HCEC 1CT (cell line): ENCODE data around the gene DHCR7.

Experiments used
- DNase-seq: peaks from one replicate; pipeline ENCODE4 v3.0.0-alpha.2; 2017

DHCR7 gene

DNA sequence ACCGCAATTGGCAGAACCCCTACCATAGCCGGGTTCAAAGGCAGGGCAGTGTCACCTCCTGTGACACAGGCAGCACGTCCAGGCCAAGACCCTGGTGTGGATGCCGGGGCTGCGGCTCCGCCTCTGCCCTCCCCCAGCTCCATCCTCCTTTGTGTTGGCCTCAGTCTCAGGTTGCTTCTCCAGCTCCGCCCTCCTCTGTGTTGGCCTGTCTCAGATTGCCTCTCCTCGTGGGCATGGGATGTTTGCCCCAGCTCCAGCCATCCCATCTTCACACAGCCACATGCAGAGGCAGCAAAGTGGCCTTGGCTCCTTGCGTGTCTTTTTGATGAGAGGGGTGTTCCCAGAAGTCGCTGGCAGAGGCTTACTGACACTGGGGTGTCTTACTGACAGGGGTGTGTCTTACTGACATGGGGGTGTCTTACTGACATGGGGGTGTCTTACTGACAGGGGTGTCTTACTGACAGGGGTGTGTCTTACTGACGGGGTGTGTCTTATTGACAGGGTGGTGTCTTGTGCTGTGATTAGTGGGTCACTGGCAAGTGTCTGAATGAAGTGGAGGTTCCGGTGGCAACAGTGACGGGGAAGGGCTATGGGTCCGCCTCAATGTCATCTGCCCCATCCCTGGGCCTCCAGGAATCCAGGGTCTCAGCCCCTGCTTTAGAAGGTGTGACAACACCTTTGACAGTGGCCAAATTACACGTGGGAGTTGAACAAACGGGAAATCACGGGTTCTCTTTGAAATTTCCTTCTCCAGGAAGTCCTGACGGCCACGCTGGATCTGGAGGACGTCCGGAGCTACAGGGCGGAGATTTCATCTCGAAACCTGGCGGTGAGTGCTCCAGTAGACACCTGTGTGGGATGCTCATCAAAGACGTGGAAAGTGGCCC lies 29.7 kb upstream of the DHCR7 start:
- DNase-seq, result no peak

DNA sequence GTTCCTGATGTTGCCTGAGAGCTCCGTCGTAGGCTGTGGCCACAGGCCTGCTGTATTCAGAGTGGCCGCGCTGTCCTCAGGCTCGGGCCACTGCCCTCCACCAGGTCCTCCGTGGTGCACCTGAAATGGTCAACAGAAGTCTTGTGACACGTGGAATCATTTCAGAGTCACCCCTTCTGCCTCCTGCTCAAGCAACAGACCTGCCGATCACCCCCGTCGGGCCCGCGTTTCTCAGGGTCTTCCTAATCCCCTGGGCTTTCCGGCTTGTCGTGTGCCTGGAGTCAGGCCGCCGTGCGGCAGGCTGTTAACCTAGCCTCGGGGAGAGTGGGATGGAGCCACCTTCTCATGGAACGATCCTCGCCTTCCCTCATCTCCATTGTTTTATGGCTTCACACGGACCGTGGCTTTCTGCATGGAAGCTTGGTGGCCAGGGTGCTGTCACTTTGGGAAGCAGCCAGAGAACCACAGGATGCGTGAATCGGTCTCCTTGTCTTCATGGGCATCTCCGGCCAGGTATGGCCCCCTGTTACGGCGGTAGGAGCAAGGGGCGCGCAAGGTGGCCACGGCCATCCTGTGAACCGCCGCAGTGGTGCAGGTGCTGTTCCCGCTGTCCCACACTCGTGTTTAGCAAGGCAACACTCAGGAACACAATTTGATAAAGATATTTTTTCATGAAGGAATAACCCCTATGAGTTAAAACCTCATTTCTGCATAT lies 28.9 kb upstream of the DHCR7 start:
- no peak for DNase-seq

DNA sequence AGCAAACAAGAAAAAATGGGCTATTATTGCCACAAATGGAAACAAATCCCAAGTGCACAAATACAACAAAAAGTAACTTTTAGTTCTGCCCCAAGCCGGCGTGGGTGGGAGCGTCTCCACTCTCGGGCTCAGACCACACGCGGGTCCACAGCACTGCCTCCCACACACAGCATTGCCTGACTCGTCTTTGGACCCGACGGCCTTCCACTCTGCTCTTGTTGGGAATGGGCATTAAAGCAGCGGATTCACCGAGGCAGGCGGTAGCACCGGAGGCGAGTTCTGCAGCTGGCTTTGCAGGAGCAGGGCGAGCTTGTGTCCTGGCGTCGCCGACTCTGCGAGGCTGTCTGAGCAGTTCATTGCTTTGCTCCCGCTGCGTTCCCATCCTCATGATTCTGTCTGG lies 27.8 kb upstream of the DHCR7 start:
- no peak for DNase-seq

DNA sequence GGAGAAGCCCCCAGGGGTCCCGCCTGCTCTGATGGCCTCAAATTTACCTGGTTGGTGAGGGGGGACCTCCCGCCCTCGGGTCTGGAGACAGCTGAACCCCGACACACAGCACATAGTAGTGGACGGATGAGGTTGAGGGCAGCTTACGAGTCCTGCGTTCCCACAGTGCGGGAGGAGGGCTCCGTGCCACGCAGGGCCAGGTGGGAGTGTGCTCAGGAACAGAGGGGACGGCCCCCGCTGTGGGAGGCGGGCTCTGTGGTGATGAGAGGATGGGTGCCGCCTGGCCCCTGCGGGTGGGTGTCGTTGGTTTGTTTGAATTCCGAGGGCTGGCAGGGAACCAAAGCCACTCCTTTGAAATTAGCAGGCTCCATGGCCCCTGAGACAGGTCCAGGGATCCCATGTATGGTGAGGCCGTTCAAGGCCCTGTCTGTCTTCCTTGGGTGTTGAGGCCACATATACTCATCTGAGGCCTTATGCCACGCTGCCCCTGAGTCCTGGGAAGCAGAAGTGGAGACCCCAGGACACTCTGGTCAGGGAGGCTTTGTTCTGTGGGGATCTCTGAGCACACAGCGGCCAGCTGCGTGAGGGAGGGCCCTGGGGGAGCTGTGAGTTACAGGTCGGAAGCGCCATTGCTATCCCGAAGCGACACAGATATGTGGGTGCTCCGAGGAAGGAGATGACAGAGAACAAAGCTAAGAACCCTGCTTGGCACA lies 26.7 kb upstream of the DHCR7 start:
- no peak for DNase-seq

DNA sequence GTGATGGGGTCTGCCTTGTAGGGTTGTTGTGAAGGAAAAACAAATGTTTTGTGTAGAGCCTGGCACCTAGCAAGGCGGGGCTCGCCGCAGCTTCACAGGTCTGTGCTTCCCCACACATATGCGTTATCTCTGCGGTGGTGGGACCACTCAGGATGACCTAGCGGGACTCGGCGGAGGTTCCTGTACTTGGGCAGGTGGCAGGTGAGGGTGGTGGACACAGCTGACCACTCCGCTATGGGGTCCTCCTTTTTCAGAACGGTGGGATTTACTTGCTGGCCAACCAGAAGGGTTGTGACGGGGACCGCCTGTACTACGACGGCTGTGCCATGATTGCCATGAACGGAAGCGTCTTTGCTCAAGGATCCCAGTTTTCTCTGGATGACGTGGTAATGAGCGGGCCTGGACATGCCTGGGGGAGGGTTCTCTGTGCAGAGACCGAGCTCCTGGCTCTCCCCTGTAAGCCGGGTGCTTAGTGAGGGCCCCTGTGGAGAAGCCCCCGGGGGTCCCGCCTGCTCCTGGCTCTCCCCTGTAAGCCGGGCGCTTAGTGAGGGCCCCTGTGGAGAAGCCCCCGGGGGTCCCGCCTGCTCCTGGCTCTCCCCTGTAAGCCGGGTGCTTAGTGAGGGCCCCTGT lies 26.1 kb upstream of the DHCR7 start:
- DNase-seq, result no peak

DNA sequence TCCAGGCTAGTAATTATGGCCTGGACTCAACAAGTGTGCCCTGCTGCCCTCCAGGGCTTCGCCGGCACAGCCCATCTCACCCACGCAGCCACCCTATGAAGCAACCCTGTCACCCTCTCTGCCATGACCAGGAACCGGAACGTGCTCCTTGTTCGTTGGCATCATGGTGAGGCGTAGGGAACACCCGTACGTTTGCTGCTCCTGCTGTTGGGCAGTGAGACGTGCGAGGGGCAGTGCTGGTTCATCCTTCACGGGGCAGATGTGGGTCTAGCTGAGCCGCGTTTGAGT lies 25.5 kb upstream of the DHCR7 start:
- DNase-seq, result no peak

DNA sequence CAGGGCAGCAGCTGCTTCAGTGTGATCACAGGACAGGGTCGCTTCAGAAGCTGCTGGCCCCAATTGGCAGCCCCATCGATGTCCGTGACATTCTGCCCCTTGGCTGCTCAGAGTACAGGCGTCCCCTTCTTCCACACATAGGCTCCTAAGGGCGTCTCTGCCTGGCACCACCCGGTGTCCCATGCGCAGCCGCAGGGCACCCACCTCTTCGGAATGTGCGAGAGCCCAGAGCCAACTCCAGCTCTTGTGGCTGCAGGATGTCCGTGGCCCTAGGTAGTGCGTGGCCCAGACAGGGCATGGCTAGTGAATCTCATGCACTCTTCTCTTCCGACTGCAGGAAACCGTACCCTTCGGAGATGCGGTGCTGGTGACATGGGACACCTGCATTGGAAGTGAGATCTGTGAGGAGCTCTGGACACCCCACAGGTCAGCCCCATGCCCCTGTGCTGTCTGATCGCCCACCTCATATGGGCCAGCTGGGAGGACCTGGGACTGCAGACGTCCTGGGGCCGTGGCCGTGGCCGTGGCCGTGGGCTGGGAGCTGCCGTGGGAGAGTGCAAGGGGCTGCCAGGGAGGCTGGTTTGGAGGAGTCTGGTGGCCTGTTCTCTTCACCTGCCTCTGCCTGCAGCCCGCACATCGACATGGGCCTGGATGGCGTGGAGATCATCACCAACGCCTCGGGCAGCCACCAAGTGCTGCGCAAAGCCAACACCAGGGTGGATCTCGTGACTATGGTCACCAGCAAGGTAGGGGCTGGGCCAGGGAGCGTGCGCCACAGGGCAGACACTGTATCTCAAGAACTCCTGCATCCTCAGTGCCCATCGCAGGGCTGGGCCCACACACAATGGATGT lies 25.0 kb upstream of the DHCR7 start:
- DNase-seq, result no peak

DNA sequence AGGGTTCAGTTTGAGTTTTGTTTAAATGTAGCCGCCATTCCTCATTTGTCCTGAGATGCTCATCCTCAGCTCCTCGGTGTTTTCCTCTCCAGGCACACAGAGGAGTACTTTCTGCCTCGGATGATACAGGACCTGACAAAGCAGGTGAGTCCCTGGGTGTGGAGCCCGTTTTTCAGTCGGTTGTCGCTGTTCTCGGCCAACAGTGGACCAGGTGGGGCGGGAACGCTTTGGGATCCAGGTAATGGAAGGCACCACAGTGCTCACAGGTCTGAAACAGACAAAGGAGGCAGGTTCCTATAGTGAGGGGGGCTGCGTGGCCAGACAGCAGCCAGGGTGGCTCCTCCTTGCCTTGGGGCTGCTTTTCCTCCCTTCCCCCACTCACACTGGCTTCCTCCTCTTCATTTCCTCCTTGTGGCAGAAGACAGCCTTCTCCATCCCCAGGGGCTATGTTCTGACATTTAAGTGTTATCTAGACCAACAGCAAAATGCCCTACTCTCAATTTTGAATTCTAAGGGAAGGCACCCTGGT lies 24.2 kb upstream of the DHCR7 start:
- no peak for DNase-seq

DNA sequence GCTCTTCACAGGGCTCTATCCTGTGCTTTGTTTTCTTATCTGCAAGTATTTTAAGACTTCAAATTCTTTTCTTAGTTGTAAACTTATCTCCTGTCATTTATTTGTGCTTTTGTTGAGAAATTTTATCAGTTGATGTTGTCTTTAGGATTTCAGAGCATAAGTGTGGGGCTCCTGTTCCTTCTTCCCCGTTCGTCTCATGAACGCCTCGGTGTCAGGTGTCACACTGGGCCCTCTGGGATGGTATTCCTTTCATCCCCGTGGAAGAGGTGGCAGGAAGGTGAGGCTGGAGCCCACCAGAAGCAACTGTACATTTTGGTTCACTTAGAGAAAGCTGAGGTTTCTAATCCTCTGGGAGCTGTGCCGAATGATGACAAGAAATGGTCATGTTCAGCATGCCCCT lies 22.8 kb upstream of the DHCR7 start:
- no peak for DNase-seq

DNA sequence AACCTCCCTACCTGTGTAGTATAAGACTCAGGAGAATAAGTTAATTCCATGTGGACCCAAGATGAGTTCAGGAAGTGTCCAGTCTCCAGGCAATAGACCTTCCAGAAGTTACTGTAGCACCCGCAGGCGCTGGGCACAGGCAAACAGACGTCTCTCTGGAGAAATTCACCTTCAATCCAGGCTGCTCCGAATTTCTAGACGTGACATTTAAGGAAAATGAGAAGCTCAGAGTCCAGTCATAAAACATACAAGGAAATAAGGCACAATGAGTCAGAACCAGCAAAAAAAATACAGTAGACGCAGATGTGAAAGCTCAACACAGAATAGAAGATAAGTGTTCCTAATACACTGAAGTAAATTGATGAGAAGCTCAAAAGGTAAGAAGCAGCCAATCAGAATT lies 19.0 kb upstream of the DHCR7 start:
- DNase-seq, result no peak

DNA sequence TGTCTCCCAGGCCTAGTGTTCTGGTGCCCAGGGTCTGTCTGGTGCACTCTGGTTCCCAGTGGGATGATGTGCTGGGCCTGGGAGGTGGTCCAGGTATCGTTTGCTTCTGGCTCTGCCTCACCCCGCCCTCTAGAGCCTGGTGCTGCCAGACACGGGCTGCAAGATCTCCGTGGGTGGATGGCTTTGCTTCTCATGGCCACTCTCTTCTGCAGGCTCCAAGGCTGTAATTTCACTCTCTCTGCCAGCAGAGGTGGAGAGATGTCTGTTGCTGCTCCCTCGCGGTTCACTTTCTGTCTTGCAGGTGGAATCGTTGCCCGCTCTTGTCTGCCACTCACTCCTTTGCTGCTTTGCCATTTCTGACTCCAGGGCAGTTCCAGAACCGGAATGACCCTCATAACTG lies 18.2 kb upstream of the DHCR7 start:
- no peak for DNase-seq

DNA sequence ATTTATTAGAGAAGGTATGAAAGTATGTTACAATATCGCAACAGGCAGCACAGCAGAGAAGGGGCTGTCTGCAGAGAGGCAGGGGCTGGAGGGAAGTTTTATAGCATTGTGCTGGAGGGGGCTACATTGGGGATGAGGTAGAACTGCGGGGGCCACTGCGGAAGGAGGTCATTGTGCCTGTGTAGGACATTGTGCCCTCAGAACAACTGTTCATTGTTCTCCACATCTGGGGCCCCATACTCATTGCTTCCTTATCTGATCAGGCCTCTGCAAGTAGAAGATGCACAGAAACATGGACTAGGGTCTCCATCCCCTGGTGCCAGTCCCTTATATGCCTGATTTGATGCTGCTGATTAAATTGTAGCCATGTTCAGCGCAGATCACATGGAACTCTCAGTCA lies 16.9 kb upstream of the DHCR7 start:
- DNase-seq, result no peak

DNA sequence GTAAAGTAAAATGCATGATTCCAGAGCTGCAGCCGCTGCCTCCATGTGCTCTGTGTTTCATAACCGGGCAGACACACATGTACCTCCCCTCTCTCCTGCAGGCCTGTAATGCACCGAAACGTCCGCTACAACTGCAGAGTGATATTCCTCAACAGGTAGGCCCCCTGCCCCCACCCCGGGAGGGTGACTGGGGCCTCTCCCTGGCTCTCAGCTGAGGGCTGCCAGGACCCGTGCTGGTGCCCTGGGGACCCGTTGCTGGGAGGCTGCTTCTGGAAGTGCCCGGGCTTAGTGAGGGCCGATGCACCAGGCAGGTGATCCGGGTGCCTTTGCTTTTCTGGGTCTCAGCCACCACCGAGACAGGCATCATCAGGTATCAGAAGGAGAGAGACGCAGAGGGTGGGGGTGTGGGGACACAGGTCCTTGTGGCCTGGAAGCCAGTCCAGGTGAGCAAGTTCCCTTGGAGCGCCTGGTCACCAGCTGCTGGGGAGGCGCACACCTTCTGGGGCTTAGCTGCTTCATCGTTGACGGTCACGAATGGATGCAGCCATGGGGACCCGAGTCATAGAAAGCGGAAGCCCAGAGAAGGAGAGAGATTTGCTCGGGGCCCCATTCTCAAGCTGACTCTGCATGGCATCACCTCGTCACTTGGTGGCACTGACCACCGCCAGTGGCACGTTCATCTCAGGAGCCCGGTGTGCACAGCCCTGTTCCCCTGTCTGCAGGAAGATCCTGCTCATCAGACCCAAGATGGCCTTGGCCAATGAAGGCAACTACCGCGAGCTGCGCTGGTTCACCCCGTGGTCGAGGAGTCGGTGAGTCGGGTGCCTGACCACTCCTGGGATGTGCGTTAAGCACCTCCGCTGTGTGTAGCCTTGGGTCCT lies 15.4 kb upstream of the DHCR7 start:
- DNase-seq, result no peak

DNA sequence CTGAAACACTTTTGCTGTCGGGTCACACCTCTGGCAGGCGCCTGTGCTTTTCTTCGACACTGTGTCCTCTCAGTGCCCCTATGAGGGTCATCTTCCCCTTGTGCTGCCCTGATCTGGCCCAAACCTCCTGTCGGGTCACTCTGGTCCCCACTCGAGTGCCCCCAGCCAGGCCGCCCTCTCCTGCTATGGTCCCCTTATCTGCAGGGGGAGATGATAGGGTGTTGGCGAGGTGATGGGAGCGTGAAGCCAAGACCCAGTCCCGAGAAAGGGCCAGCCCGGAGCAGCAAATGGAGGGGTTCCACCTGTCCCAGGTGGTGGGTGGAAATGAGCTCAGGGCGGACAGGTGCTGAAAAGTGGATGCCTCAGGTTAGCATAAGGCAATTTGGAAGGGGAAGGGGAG lies 14.5 kb upstream of the DHCR7 start:
- DNase-seq, result no peak

DNA sequence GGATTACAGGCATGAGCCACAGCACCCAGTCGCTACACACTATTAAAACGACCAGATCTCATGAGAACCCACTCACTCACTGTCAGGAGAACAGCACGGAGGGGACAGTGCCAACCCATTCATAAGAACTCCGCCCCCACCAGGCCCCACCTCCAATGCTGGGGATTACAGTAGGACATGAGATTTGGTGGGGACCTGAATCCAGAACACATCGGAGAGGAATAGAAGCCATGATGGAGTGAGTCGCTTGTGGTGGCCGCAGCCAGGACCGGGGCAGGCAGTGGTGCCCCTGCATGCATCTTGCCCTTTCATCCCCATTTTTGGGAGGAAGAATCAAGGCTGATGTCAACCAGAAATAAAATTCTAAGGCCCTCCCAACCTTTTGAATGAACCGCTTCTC lies 13.5 kb upstream of the DHCR7 start:
- no peak for DNase-seq

DNA sequence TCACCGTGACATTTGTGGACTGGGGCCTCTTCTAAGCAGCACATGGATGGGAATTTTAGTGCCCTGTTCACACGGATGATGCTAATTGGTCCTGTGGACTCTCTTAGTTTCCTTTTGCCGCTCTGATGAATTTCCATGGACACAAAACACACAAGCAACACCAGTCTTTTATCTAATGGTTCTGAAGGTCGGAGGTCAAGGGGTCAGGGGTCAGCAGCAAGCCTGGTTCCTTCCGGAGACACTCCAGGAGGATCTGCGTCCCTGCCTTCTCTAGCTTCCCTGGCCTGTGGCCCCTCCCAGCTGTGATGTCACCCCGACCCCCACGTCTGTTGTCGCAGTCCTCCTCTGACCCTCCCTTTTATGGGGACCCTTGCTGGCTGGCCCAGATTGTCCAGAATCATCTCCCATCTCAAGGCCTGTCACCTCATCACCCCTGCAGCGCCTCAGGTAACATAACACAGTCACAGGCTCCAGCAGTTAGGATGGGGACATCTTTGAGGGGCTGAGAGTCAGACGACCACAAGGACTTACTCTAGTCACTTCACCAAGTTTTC lies 11.7 kb upstream of the DHCR7 start:
- DNase-seq, result no peak

DNA sequence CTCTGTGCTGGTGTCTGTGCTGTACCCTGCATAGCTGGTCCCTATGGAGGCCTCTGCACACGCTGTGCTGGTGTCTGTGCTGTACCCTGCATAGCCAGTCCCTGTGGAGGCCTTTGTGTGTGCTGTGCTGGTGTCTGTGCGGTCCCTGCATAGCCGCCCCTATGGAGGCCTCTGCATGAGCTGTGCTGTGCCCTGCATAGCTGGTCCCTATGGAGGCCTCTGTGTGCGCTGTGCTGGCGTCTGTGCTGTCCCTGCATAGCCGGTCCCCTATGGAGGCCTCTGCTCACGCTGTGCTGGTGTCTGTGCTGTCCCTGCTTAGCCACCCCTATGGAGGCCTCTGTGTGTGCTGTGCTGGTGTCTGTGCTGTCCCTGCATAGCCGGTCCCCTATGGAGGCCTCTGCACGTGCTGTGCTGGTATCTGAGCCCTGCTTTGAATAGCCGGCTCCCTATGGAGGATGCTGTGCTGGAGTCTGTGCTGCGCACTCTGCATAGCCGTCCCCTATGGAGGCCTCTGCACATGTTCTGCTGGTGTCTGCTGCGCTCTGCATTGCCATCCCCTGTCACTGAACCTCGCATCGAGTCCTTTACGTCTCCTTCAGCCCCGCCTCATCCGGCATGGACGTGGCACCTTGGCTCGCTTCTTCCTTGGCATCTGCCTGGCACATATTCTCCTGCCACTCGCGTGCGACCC lies 11.0 kb upstream of the DHCR7 start:
- no peak for DNase-seq

DNA sequence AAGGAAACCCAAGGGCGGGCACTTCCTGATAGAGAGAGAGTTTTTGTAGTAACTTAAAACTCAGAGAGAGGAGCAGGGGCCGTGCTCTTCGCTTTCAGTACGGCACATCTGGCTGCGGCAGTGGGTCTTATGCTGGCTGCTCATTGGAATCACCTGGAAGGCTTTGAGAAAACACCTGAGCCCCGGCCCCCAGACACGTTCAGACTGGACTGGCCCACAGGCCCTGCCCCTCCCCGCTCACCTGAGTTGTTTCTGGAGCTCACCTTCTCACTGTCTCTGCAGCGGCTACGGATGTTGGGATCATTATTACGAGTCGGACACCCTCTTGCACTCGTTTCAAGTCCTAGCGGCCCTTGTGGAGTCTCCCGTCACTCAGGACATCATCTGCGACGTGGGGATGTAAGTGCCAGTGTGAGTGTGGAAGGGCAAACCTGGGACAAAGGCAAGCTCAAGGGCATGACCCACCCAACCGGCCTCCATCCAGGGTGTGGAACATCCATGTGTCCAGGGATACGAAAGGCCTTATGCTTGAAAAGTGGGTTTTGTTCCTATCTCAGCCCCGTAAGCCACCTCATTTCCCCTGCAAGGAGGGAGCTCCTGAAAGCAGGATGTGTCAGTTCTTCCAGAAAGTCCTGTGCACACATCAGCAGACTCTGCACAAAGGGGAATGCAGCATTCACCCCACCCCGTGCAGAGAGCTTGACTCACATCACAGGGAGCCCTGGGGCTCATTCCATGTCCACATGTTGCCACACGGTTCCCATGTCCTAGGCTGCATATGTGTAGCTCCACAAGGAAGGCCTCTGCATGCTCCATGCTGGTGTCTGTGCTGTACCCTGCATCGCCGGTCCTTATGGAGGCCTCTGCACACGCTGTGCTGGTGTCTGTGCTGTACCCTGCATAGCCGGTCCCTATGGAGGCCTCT lies 10.2 kb upstream of the DHCR7 start:
- no peak for DNase-seq

DNA sequence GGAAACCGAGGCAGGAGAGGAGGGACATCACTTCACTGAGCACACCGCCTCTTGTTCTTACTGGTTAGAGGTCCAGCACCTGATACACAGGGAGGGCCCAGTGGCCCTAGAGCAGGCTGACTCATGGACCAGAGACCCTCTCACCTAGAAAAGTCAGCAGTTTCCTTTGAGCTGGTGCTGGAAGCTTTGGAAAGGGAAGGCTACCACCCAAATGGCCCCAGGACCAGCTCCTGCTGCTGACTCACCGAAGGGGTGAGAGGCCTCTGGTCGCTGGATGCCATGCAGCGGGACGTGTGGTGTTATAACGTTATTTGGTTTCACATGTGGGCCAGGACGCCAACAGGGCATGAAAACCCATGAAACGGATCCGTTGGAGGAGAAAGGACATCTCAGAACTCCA lies 8.6 kb upstream of the DHCR7 start:
- no peak for DNase-seq
